Measurements from ENCODE around the gene C1orf216. TPM values are rescaled to one million over a fixed set of nuclear protein-coding genes. Genes with fewer than 3 reads are reported as not detected.

Gene C1orf216
- total and polyA plus RNA-seq, 2 of the 8 experiments (the other 6 are each of a cell fraction or from before 2014, with no cell fraction given) = 7.5 to 10.8 TPM

DNA sequence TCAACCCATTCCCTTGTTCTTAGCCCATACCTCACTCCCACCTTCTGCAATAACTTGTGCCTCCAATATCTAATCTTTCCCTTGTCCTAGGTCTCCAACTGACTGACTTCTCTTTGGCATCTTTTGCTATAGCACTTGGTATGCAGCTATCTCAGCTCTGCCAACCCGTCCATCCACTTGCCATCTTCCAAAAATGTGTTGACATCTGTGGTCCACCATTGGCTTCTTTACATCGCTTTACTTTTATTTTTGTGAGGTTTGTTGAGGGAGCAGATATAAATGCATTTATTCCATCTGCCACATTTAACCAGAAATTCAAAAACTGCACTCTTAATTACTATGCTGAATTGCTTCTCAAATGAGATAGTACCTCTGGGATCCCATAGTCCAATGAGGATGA, 52.5 kb downstream of the C1orf216 start:
- Histone ChIP-seq H2AFZ (ENCODE audit: low read length) (no peak overlapping the region), H3K4me2 (ENCODE audit: insufficient read depth in 1 of 2, low read depth in 2 of 2, low read length in 2 of 2) (no peak overlapping the region), H4K91ac (replicated peaks; ENCODE audit: insufficient read length, low read length) (no peak overlapping the region), H3K56ac (replicated peaks; ENCODE audit: insufficient read length, low read depth, low read length) (no peak overlapping the region), H4K20me1 (replicated peaks in 1 of 2; ENCODE audit: control insufficient read depth in 1 of 2, insufficient read depth in 2 of 2, low read length in 2 of 2) (no peaks in the 10 kb centered on the region), H2BK15ac (ENCODE audit: low read length) (no peak overlapping the region), H3K9me3 (ENCODE audit: insufficient read depth in 2 of 2, low read depth in 1 of 2, low read length in 1 of 2) (no peaks in the 10 kb centered on the region), H2BK20ac (ENCODE audit: low read length) (no peak overlapping the region), H3K79me1 (ENCODE audit: low read depth, low read length) (no peaks in the 10 kb centered on the region), H2BK5ac (ENCODE audit: low read depth, low read length) (no peak overlapping the region), H4K8ac (ENCODE audit: extremely low read depth, insufficient read depth, low read length) (no peak overlapping the region), H2BK12ac (ENCODE audit: low read depth, low read length) (no peak overlapping the region), H3K36me3 (ENCODE audit: control insufficient read depth in 2 of 4, insufficient read depth in 4 of 4, low read length in 3 of 4) (no peaks in the 10 kb centered on the region), H2BK120ac (replicated peaks; ENCODE audit: low read depth, low read length) (no peak overlapping the region), H3K4ac (replicated peaks; ENCODE audit: insufficient read length, low read depth, low read length) (no peak overlapping the region), H3K4me3 (ENCODE audit: extremely low read depth in 1 of 4, insufficient read depth in 2 of 4, low read depth in 3 of 4, low read length in 4 of 4) (no peak overlapping the region), H3K79me2 (ENCODE audit: control insufficient read depth in 1 of 2, insufficient read depth in 2 of 2, low read length in 2 of 2) (no peaks in the 10 kb centered on the region), H3K27me3 (replicated peaks in 1 of 4; ENCODE audit: control insufficient read depth in 3 of 4, extremely low read depth in 1 of 4, insufficient read depth in 3 of 4, low read length in 3 of 4) (peaks cover 0 to 2% (median 0%) of the 10 kb centered on the region in 4 experiments; a peak in 1 of 7 replicates), H3K9ac (replicated peaks in 1 of 4; ENCODE audit: extremely low read depth in 1 of 4, low read depth in 3 of 4, low read length in 3 of 4) (no peak overlapping the region), H2AK5ac (ENCODE audit: low read depth, low read length) (no peak overlapping the region), H3K18ac (ENCODE audit: extremely low read depth, low read length) (no peak overlapping the region), H3K23me2 (ENCODE audit: low read depth, low read length) (no peaks in the 10 kb centered on the region; the same call in 1 of the 2 replicates), H3K4me1 (replicated peaks in 1 of 4; ENCODE audit: control insufficient read depth in 3 of 4, insufficient read depth in 4 of 4, low read length in 3 of 4) (peaks cover 0 to 4% (median 2%) of the 10 kb centered on the region in 4 experiments; a peak in 3 of 7 replicates), H4K5ac (ENCODE audit: insufficient read length, low read depth, low read length) (no peak overlapping the region), H3K14ac (ENCODE audit: insufficient read length) (no peak overlapping the region), H3K27ac (ENCODE audit: low read depth, low read length) (no peak overlapping the region), H3K23ac (ENCODE audit: insufficient read length) (no peak overlapping the region)
- CTCF ChIA-PET (ENCODE audit: partially characterized antibody) = interaction anchor here (0.7 to 1.9 kb wide), 7 partner anchors 9 to 619 kb away, joined by 3 to 5 read pairs (median 3); no protein-coding TSS in a partner anchor
- WGBS, 2 experiments (ENCODE audit: extremely low coverage in 1 of 2, insufficient coverage in 1 of 2, insufficient read length in 1 of 2, insufficient replicate concordance in 2 of 2, low coverage in 1 of 2, low lambda C conversion rate in 2 of 2, missing lambda C conversion rate in 1 of 2) = 90% methylated on average over 2 of the region's 2 CpGs; no CpG with 5 or more reads in 1 of the 2 experiments
- no peak for DNase-seq (ENCODE audit: low read depth in 1 of 2, low spot score in 2 of 2)
- FAIRE-seq = no peak
- POLR2A ChIA-PET (ENCODE audit: partially characterized antibody) = interaction anchor here (0.6 to 2.2 kb wide), 6 partner anchors 9 to 321 kb away, joined by 3 to 8 read pairs (median 4); no protein-coding TSS in a partner anchor
- TF ChIP-seq SIN3A (conservative IDR thresholded peaks at IDR 0.05 in 1 of 2, IDR thresholded peaks at IDR 0.05 in 1 of 2; ENCODE audit: low read depth in 1 of 2, low read length in 2 of 2) (no peak), CHD2 (IDR thresholded peaks at IDR 0.05; ENCODE audit: low read length) (no peak), EGR1 (IDR thresholded peaks at IDR 0.05; ENCODE audit: borderline replicate concordance, low read depth, low read length) (no peak), CREB1 (IDR thresholded peaks at IDR 0.05) (no peak)
- TF ChIP-seq, protein P1, sequence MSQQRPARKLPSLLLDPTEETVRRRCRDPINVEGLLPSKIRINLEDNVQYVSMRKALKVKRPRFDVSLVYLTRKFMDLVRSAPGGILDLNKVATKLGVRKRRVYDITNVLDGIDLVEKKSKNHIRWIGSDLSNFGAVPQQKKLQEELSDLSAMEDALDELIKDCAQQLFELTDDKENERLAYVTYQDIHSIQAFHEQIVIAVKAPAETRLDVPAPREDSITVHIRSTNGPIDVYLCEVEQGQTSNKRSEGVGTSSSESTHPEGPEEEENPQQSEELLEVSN (IDR thresholded peaks at IDR 0.05) = no peak
- TF ChIP-seq, protein P2, sequence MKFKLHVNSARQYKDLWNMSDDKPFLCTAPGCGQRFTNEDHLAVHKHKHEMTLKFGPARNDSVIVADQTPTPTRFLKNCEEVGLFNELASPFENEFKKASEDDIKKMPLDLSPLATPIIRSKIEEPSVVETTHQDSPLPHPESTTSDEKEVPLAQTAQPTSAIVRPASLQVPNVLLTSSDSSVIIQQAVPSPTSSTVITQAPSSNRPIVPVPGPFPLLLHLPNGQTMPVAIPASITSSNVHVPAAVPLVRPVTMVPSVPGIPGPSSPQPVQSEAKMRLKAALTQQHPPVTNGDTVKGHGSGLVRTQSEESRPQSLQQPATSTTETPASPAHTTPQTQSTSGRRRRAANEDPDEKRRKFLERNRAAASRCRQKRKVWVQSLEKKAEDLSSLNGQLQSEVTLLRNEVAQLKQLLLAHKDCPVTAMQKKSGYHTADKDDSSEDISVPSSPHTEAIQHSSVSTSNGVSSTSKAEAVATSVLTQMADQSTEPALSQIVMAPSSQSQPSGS (IDR thresholded peaks at IDR 0.05; ENCODE audit: low read length) = no peak
